Duodenal mucosa (tissue), 2 donors: ENCODE results near the gene NUP133.

Source experiments
- H3K27ac ChIP-seq: one replicate; pipeline ENCODE4 v1.7.0; 2013; ENCODE audit warnings: low read depth, low read length
- H3K27me3 ChIP-seq, 2 donors: one replicate each; pipeline ENCODE4 v1.7.0; 2013; ENCODE audit warnings: low read length in 2 of 2, control low read depth in 1 of 2; ENCODE audit not compliant: insufficient read depth in 2 of 2, control insufficient read depth in 1 of 2
- H3K36me3 ChIP-seq, 2 donors: one replicate each; pipeline ENCODE4 v1.7.0; 2013; ENCODE audit warnings: low read length in 2 of 2, control low read depth in 1 of 2; ENCODE audit not compliant: insufficient read depth in 2 of 2, control insufficient read depth in 1 of 2
- H3K4me1 ChIP-seq, 2 donors: one replicate each; pipeline ENCODE4 v1.7.0; 2013; ENCODE audit warnings: low read length in 2 of 2, control low read depth in 1 of 2; ENCODE audit not compliant: insufficient read depth in 2 of 2, control insufficient read depth in 1 of 2
- H3K4me3 ChIP-seq, 2 donors: one replicate each; pipeline ENCODE4 v1.7.0; 2013; ENCODE audit warnings: low read length in 2 of 2, low read depth in 1 of 2
- H3K9ac ChIP-seq, 2 donors: one replicate each; pipeline ENCODE4 v1.7.0; 2013; ENCODE audit warnings: low read length in 2 of 2, low read depth in 1 of 2
- H3K9me3 ChIP-seq, 2 donors: one replicate each; pipeline ENCODE4 v1.7.0; 2013; ENCODE audit warnings: low read length in 2 of 2, control low read depth in 1 of 2; ENCODE audit not compliant: control insufficient read depth in 1 of 2

The NUP133 gene

DNA sequence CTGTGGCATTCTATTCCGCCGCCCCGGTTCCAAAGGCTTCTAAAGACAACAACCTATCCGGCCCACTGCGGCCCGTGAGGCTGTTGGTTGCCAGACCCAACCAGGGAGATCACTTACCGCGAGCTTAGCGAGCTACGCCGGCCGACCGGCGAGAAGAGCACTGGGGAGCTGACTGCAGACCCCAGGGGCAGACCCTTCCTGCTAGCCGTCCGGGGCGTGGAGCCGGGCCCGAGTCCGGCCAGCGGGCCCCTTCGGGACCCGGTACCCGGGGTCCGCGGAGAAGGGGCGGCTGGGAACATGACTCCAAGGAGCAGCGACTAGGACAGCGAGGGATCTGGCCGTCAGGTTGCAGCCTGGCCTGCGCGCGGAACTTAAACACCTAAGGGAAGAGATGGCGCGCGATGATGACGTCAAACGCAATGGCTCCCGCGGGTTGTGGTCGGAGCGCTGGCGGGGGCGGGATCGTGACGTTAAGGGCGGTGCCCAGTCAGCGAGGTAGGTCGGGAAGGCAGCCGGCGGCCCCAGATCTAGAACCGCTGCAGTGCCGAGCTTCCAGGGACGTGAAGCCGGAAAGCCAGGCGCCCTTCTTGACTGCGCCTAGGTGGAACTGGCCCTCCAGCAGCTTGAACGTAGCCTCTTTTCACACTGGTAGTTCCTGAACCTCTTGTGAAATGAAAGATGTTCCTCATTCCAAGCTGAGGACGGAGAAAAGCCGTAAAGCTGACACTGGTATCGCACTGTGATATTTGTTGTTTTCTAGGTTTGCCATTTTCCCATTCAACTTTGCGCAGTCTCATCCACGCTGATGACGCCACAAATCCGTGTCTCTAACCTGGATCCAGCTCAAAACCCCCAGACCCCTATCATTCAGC, at the start of gene NUP133:
Gene NUP133, minus strand, starts transcription at position 391 of the 872 bp plus-strand sequence. Its CDS starts 92 bp downstream, at position 299.
- H3K9me3 ChIP-seq, result no peaks in the 10 kb centered on the region
- no peaks in the 10 kb centered on the region for H3K27me3 ChIP-seq
- peaks cover 14 to 15% of the 10 kb centered on the region in 2 donors for H3K4me1 ChIP-seq
- peak within 1 kb of the TSS; percentile 84 to 89 for H3K4me3 ChIP-seq
- H3K27ac ChIP-seq, result peak within 1 kb of the TSS; percentile 93
- H3K36me3 ChIP-seq, result peaks cover 0 to 11% of the 10 kb centered on the region in 2 donors
- H3K9ac ChIP-seq, result peak within 1 kb of the TSS; percentile 94 to 95

DNA sequence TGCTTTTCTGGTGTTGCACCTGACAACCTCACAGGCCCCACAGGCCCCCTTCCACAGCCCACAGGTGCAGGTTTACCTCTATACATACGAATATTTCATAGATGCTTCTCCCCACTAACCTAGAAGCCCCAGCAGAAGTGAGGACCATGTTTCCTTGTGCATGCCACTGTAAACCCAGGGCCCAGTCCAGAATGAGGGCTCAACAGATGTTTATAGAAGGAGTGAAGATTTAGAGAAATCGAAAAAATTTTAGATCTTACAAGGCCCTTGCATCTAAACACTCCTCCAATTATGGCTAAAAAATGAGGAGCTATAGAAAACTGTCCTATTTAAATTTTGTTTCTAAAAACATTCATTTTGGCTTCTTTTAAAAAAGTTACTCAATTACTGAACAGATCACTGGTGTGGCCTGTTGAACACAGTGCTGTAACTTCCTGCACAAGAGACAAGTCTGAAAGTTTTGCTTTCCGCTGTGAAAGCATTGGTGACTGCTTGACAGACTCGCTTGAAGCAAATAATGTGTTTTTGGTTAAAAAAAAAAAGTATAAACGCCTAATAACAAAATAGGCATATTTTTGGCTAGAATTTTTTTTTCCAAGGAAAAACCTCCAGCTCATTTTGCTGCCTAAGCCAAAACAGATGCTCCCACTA, 49.2 kb upstream of the NUP133 start:
- H3K4me1 ChIP-seq, result peaks cover 18 to 28% of the 10 kb centered on the region in 2 donors
- H3K9me3 ChIP-seq, result no peaks in the 10 kb centered on the region
- no peaks in the 10 kb centered on the region for H3K27me3 ChIP-seq
- peak overlapping the region; percentile 1 for H3K27ac ChIP-seq
- H3K9ac ChIP-seq, result peak overlapping the region; percentile 58 to 78
- H3K4me3 ChIP-seq, result peak overlapping the region; percentile 77 to 91
- no peaks in the 10 kb centered on the region for H3K36me3 ChIP-seq

DNA sequence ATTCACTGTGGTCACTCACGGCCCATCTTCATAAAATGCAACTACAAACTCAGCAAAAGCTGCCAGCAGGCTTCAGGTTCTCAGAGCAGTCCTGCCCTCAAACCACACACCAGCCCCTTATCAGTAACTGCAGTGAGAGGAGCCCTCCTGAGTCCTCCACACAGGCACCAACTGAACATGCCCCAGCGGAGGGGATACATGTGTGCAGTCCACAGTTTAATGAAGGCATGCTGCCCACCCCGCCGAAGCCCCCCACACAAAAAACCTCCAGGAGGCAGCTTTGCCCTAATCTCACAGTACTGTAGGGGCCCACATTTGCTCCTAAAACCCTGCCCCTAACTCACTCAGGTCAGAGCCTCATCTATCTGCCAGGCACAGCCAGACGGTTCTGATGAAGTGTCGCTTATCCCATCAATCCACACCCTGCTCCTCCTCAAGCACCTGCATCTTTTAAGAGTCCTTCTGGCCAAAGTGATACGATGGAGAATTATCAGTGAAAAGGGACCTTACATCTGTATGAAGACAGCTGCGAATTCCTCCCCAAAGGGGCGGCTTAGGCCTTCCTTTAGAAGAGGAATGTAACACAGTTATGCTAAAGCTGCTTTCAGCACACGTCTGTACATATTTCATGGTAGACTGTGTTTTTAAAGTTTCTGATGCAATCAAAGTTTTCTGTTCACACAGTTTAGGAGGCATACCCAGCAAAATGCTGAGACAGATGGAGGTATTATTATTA, 46.9 kb upstream of the NUP133 start:
- no peak overlapping the region for H3K9ac ChIP-seq

DNA sequence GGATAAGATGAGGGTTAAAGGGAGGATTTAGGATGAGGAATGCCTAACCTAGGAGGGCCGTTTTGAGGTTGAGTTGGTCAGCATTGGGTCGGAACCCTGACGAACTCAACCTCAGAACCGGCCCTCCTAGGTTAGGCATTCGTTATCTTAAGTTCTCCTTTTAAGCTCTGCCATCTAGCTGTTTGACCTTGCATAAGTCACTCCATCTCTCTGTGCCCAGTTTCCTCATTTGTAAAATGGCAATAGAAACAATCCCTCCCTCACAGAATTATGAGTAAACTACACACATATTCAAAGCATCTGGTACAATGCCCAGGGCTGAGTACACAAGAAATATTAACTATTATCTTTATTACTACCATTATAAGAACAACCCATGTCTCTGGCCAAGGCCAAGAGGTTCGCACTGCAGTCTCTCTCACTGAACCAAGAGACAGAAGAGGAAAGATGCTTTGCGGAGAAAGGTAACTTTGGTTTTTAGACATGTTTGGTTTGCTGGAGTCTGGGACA, 45.5 kb upstream of the NUP133 start:
- no peak overlapping the region for H3K9ac ChIP-seq
- no peaks in the 10 kb centered on the region for H3K9me3 ChIP-seq
- H3K27me3 ChIP-seq, result no peaks in the 10 kb centered on the region
- H3K4me3 ChIP-seq, result no peak overlapping the region
- H3K27ac ChIP-seq, result no peak overlapping the region
- H3K36me3 ChIP-seq, result peaks cover 5 to 6% of the 10 kb centered on the region in 2 donors
- peaks cover 18 to 32% of the 10 kb centered on the region in 2 donors for H3K4me1 ChIP-seq

More for the DNA sequence above, 46.9 kb upstream of the NUP133 start:
- Histone ChIP-seq H3K4me1 (peaks cover 18 to 36% of the 10 kb centered on the region in 2 donors), H3K27me3 (no peaks in the 10 kb centered on the region), H3K9me3 (no peaks in the 10 kb centered on the region), H3K27ac (no peak overlapping the region), H3K4me3 (no peak overlapping the region), H3K36me3 (no peaks in the 10 kb centered on the region)

DNA sequence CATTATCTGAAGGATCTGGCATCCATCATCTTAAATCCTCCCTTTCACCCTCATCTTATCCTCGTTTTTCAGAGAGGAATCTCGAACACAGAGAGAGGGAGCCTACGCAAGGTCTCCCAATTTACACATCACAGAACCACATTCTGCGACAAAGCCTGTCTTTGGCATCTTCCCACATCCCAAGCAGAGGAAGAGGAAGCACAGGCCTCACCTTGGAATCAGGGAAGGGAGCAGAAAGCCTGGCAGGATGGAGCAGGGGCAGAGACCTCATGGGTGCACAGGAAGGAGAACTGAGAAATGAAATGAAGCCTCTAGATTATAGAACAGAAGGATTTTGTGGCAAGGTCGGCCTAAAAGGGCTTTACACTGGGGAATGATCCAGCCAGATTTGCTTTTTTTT, 44.6 kb upstream of the NUP133 start:
- Histone ChIP-seq H3K36me3 (peaks cover 6 to 8% of the 10 kb centered on the region in 2 donors), H3K9me3 (no peaks in the 10 kb centered on the region), H3K9ac (no peak overlapping the region), H3K27ac (no peak overlapping the region), H3K27me3 (no peaks in the 10 kb centered on the region), H3K4me3 (no peak overlapping the region), H3K4me1 (peaks cover 18 to 32% of the 10 kb centered on the region in 2 donors)

DNA sequence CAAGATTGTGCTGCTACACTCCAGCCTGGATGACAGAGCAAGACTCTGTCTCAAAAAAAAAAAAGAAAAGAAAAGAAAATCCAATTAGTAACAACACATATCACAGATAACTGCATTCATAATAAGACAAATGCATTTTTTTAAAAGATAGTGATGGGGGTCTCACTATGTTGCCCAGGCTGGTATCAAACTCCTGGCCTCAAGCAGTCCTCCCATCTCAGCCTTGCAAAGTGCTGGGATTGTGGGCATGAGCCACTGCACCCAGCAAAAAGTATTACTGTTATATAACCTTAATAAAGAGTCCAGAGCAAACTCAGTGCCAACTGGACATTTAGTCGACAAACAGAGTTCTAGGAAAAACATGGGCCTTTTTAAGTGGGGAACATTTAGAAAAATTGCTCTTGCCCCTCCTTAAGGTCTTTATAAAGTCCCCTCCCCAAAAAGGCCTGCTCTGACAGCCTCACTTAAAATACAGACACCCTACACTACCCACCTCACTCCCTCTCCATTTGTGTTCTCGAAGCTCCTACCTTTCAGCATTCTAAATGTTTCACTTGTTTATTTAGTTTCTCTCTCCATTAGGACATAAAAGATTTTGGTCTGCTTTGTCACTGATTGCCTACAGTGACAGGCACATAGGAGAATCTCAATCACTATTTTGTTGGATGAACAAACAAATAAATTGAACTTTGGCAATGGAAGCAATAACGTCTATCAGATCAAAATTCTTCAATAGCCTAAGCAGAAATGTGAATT, 42.8 kb upstream of the NUP133 start:
- H3K27ac ChIP-seq, result no peak overlapping the region
- peaks cover 8 to 21% of the 10 kb centered on the region in 2 donors for H3K4me1 ChIP-seq
- H3K27me3 ChIP-seq, result no peaks in the 10 kb centered on the region

DNA sequence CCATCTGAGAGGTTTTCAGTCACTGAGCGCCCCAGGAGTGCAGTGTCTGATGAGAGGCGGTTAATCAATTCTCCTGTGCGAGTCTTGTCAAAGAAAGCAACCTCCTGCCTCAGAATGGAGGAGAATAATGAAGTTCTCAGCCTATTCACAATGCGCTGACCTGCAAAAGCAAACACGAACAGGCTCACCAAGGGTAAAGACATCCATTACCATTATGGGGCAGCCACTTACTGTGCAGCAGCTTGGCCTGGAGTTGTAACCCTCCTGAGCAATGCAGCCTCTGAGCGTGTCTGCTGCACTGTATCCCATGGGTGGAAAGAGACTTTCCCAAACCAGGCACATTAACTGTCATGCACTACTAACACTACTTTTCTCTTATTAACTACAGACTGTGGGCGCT, 39.4 kb upstream of the NUP133 start:
- no peak overlapping the region for H3K4me3 ChIP-seq
- H3K9me3 ChIP-seq, result no peaks in the 10 kb centered on the region
- no peaks in the 10 kb centered on the region for H3K27me3 ChIP-seq
- peaks cover 0 to 8% of the 10 kb centered on the region in 2 donors for H3K4me1 ChIP-seq
- no peak overlapping the region for H3K9ac ChIP-seq
- peaks cover 21 to 37% of the 10 kb centered on the region in 2 donors for H3K36me3 ChIP-seq
- H3K27ac ChIP-seq, result no peak overlapping the region

More for the DNA sequence above, 42.8 kb upstream of the NUP133 start:
- Histone ChIP-seq H3K9me3 (no peaks in the 10 kb centered on the region), H3K4me3 (no peak overlapping the region), H3K36me3 (peaks cover 15 to 16% of the 10 kb centered on the region in 2 donors), H3K9ac (no peak overlapping the region)

DNA sequence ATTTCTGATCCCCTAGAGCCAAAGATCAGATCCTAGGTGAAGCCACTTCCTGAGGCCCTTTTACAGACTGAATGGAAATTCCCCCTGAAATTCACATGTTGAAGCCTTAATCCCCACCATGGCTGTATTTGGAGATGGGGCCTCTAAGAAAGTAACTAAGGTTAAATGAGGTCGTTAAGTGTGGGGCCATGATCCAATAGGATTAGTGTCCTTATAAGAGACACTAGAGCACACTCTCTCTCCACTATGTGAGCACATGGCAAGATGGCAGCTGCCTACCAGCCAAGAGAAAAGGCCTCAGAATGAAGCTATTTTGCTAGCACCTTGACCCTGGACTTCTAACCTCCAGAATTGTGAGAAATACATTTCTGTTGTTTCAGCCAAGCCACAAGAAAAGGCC, 36.4 kb upstream of the NUP133 start:
- Histone ChIP-seq H3K27me3 (no peaks in the 10 kb centered on the region), H3K4me1 (no peaks in the 10 kb centered on the region), H3K4me3 (no peak overlapping the region), H3K9ac (no peak overlapping the region), H3K27ac (no peak overlapping the region), H3K36me3 (peaks cover 21 to 58% of the 10 kb centered on the region in 2 donors), H3K9me3 (no peaks in the 10 kb centered on the region)

DNA sequence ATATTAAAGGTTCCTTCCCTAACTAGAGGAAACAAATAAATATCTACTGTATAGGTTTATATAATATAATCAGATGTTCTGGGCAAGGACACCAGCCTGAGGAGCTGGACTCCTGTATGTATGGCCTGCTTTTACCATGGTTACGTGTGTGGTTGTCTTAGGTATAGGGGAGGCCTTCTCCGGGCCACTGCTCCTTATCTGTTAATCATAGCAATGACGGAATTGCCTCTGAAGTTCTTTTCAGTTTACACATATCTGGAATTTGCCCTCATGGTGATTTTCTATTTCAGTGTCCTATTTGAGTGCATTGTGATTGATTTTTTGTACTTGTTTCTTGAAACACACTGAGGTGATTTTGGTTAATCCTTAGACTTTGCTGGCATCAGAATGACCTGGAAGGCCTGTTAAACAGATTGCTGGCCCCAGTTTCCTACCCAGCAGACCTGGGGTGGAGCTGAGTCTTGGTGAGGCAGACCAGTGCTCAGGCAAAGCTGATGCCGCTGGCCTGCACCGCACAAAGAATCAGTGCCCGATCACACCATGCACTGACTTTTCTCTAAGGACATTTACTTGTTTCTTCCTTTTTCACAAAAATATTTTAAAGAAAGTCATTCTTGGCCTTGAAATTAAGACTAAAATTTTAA, 31.8 kb upstream of the NUP133 start:
- H3K36me3 ChIP-seq, result peaks cover 18 to 73% of the 10 kb centered on the region in 2 donors
- H3K9ac ChIP-seq, result no peak overlapping the region
- no peaks in the 10 kb centered on the region for H3K9me3 ChIP-seq
- no peak overlapping the region for H3K4me3 ChIP-seq
- H3K27ac ChIP-seq, result no peak overlapping the region
- H3K4me1 ChIP-seq, result no peaks in the 10 kb centered on the region
- no peaks in the 10 kb centered on the region for H3K27me3 ChIP-seq
